Stromal cell of bone marrow (primary cell): ENCODE results near the gene CD40LG.

Experiments
- DNase-seq: peaks from one replicate; pipeline ENCODE4 v3.0.0-alpha.2; 2012; ENCODE audit warnings: low read depth

The CD40LG gene

DNA sequence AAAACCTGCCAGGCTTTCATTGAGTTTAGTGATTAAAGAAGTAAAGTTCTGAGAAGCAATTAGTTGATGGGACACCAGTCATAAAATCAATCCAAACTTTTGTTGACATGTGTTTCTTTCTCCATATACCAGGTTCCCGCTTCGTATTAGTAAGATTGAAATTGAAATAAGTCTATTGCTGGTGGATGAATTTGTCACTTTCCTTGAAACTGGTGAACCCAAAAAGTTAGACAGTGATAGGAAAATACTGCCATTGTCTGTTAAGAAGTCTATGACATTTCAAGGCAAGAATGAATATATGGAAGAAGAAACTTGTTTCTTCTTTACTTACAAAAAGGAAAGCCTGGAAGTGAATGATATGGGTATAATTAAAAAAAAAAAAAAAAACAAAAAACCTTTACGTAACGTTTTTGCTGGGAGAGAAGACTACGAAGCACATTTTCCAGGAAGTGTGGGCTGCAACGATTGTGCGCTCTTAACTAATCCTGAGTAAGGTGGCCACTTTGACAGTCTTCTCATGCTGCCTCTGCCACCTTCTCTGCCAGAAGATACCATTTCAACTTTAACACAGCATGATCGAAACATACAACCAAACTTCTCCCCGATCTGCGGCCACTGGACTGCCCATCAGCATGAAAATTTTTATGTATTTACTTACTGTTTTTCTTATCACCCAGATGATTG, at the start of gene CD40LG:
CD40LG (plus strand) TSS at position 482 of the 684 bp plus-strand sequence; CDS start at position 573, 91 bp downstream.
- DNase-seq, result no peak

DNA sequence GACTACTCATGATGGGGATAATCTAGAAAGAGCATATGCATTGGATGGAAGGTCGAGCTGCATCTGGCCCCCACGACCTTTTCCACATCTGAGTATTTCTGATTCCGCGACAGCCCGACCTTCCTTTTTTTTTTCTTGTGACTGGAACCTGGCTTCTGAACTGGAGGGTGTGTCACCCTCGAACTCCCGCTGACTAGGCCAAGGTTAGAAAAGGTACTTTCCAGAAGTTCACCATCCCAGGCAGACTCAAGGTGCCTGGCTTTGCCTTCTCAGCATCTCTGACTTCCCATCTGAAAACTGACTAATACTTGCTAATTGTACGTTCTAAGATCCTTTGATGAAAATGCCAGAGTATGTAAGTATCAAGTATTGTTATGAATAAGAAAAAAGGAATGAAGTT, 49.3 kb upstream of the CD40LG start:
- no peak for DNase-seq

DNA sequence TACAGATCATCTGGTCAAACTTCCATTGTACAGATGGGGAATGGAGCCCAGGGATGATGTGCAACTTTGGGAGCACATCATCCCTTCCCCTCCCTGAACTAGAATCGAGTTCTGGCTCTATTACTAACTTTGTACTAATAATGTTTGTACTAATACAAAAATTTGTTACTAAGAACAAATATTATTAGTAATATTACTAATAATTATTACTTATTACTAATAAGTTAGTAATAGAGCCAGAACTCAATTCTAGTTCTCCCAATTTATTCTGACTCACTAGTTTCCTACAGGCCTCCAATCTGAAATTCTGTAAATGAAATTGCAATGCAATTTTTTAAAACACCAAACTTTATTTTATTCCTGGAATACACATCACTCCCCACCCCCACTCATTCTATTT, 47.9 kb upstream of the CD40LG start:
- DNase-seq, result no peak

DNA sequence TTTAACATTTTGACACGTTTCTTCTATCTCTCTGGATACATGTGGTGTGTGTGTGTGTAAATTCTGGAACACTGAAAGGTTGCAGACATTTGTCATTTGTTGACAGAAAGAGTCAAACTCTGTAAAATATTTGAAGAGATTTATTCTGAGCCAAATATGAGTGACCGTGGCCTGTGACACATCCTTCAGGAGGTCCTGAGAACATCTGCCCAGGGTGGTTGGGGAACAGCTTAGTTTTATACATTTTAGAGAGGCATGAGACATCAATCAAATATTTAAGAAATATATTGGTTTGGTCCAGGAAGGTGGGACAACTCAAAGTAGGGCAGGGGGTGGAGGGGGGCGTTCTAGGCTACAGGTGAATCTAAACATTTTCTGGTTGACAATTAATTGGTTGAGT, 40.7 kb upstream of the CD40LG start:
- no peak for DNase-seq

DNA sequence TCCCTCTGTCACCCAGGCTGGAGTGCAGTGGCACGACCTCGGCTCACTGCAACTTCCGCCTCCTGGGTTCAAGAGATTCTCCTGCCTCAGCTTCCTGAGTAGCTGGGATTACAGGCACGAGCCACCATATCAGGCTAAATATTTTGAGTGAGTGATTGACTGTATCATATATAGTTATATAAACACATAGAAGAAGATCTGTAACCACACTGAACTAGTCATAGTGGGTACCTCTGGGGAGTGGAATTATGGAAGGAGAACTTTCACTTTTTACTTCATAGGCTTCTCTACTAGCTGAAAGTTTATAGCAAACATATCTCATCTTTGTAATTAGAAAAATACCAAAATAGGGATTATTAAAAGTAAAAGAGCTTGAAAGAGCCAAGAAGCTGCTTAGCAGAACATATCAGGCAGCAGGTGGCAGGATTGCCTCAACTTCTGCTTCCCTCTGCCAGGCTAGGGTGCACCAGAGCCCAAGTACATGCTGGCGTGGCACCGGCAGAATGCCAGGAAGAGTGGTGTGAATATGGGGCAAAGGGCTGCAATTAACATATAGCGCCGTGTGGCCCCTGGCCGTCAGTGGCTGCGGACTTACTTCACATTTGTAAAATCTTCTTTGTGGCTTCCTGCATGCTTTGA, 39.5 kb upstream of the CD40LG start:
- peak; percentile 9 for DNase-seq

DNA sequence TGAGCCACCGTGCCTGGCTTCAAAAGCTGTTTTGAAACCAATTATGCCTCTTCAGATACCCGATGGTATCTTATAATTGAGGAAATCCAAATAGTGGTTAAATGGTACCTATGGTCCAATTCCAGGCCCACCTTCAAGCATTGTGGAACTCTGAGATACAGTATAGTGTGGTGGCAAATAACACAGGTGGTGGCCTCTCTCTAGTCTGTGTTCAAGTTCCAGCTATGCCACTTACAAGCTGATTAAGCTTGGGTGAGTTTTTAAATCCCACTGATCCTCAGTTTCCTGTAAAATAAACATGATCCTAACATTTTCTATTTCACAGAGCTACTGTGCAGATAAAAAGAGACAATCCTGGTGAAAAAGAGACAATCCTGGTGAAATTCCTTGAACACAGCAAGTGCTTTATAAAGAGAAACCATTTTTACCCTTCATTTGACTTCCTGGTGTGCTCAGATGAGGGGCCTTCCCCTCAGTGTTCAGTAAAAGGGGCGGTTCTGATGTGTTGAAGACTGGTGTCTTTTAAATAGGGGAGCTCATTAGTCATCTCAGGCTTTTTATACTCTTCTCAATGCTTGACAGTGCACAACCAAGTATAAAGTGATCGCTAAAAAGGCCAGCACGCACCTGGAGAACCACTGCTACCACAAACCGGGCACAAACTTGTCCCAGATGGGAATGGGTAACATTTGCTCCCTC, 30.8 kb upstream of the CD40LG start:
- DNase-seq, result no peak

DNA sequence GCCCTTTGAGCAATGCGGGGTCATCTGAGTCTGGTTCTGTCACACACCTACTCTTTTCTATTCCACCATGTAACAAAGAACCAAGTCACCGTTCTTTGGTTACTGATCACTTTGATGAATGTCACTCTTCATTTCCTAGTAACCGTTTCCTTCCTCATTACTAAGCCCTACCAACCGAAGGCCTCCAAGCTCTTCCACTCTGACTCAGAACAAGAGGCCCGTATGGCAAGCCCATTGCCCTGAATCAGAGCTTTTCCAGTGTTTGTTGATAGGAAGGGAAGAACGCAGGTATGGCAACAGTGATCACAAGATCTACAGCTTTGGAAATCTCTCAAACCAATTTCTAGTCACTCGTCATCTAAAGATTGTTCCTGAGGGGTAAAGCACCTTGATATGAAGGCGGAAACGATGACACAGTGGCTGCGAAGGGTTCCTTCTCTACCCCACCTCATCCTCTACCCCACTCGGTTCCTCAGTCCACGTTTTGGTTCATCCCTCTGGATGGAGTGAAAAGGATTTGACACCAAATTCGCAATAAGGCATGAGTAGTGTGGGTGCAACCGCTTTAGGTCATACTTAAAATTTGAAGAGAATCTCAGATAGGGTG, 28.0 kb upstream of the CD40LG start:
- DNase-seq, result no peak

DNA sequence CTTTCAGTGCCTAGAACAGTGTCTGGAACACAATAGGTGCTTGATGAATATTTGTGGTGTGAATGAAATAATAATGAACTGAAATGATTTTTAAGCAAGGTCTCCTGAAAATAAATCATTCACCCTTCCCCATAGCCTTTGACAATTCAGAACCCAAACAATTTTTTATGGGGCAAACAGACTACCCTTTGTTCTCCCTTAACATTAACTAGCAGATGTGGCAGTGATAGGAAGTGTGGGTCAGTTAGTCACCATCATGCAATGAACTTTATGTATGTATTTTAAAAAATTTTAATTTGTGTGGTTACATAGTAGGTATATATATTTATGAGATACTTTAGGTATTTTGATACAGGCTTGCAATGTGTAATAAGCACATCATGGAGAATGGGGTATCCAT, 27.2 kb upstream of the CD40LG start:
- DNase-seq, result no peak

DNA sequence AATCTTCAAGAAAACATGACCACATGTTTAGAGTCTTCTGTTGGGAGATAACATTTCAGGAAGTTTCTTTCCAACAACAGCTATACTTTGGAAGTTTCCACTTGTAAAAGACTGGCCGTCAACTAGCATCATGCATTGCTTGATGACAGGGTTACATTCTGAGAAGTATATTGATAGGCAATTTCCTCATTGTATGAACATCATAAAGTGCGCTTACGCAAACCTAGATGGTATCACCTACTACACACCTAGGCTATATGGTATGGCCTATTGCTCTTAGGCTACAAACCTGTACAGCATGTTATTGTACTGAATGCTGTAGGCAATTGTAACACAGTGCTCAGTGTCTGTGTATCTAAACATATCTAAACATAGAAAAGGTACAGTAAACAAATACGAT, 25.4 kb upstream of the CD40LG start:
- DNase-seq, result no peak

DNA sequence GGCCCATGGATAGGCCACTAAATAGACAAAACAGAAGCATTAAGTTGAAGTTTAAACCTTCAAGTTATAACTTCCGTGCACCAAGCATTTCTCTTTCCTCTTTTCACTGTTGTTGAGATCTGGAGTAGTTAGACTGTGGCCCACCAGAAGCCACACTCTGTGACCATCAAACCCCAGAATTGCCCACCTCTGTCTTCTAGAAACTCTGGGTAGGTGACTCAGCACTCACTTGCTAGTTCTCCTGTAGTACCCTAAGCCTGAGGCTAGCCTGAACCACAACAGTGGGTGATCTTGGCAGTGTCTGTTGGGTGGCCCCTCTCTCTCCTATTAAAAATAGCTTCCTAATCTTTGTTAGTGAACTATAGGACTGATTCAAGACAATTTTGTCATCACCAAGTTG, 24.6 kb upstream of the CD40LG start:
- no peak for DNase-seq

DNA sequence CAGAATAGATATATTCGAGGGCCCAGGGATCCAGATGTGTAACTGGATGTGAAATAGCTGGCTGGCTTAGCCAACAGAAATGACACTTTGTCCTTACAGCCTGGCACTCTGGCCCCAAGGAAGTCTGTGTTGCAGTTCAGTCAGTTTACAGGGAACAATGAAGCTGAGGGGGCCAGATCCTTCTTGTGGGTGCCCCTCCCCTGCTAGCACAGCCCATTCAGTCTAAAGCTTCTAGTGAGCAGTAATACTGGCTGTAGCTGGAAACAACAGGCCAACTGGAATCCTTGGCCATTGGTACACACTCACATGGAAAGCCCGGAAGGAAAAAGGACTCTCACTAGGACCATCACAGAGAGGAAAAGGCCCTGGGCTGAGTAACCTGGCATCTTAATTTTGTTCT, 22.7 kb upstream of the CD40LG start:
- no peak for DNase-seq

DNA sequence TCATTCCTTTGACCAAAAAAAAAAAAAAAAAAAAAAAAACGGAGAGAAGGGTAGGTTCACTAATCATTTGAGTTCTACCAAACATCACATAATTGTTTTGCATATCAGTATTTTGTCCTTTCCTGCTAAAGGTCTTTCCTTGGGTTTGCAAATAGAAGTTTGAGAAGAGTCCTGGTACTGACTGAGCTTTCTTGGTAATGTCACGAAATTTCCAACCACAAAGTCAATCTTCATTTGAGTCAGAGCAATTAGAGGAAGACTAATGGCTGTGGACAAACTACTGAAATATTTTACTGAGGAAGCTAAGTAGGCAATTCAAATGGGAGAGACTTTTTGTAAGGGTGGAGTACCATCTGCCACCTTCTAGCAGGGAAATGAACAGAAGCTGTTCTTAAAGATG, 21.7 kb upstream of the CD40LG start:
- no peak for DNase-seq

DNA sequence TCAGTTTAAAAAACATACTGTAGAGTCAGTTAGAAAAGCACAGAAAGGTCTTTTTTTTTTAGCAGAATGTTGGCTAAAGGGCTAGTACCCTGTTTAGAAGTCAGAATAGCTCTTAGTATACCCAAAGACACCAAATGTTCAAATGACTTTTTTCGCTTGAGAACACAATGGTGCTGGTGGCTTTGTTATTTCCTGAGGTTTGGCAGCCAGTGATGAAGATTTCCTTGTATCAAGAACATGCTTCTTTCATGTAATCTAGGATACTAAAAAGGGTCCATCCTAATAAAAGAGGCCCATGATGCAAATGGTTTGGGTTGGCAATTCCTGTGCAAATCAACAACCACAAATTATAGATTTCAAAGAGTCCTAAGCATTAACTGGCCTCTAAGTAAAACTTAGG, 21.1 kb upstream of the CD40LG start:
- DNase-seq, result no peak

DNA sequence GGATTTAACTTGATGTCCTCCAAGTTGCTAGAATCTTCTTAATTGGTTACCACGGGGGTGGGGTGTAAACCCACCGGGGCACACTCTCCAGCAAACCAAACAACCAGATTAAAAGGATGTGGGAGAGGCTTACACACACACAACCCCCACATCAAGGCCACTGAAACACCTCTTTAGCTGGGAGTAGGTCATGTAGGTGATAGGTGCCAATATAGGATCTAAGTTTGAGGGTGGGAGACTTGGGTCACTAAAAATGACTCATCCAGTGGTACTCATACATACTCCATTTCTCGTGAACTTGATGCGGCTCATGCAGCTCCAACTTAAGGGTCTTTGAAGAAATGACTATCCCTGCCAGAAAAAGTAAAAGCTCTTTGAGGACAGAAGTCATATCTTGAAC, 20.5 kb upstream of the CD40LG start:
- DNase-seq, result no peak

DNA sequence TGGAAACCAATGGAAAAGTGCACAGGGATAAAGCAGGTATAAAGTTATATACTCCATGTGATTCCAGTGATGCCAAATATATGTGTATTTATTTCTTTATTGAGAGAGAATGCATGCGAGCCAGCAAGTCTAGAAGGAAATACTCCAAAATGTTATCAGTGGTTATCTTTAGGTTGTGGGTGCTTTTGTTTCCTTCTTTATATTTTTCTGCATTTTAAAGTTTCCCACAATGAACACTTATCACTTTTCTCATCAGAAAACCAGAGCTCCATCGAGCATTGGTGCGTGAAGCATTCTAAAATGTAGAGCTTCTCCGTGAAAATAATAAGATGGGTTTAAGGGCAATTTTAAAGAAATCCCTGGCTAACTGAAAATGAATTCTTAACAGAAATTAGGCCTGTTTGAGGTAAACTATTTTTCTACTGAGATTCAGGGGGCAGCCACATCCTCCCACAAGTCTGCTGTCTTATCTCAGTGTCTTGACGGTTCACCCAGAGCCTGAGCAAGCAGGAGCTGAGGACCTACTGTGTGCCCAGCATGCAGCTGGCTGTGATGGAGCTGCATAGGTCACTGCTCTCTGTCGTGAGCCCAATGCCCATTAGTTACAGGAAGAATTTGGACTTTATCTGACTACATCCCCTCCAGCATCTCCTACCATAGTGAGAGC, 18.7 kb upstream of the CD40LG start:
- no peak for DNase-seq

DNA sequence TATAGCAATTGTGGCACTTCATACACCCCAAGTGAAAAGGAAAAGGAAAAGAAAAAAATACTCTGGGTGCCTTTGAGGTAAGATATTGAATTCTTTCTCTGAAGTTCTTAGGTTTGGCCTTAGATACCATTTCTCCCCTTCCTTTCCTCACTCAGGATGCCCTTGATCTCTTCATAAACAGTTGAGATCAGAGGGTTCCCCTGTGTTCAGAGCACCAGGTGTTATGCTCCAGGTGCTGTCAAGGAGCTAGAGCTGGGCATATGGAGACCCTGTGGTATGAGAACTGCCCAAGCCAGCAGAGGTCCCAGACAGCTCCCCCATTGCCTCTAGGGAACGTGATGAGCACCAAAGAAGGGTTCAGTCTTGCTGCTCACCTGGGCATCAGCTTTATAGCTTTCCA, 17.1 kb upstream of the CD40LG start:
- DNase-seq, result no peak

DNA sequence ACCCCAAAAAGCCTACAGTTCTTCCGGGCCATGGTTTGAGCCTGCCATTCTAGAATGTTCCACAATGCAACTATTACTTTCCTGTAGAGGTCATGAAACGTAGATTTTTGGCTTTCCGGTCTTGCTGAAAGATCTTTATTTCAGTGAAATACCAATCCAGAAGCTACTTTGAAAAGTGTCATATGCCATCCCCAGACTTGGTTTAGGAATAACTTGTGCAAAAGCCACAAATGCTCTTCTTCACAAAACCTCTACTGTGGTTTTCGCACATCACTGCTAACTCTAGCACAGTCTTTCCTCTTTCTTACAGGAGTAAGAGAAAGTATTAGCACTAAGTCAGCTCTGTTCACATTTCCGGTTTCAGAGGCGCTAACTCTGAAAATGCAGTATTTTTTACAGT, 12.7 kb upstream of the CD40LG start:
- DNase-seq, result no peak

DNA sequence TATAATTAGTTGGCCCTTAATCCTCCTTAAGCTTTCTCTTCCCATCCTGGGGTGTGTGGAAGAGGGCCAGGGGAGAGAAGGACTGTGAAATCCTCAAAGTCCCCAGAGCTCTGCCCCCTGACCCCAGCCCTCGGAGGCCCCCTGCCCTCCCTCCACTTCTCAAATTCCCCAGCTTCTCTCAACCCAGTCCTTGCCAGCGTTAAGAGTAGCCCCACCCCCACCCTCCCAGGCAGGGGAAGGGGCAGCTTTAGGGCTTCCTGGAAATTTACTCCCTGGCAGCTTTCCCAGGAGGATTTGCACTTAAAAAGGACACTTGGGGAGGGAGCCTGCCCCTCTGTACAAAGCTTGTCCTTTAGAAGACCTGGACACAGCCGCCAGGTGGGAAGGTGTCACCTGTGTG, 11.8 kb upstream of the CD40LG start:
- DNase-seq, result no peak

DNA sequence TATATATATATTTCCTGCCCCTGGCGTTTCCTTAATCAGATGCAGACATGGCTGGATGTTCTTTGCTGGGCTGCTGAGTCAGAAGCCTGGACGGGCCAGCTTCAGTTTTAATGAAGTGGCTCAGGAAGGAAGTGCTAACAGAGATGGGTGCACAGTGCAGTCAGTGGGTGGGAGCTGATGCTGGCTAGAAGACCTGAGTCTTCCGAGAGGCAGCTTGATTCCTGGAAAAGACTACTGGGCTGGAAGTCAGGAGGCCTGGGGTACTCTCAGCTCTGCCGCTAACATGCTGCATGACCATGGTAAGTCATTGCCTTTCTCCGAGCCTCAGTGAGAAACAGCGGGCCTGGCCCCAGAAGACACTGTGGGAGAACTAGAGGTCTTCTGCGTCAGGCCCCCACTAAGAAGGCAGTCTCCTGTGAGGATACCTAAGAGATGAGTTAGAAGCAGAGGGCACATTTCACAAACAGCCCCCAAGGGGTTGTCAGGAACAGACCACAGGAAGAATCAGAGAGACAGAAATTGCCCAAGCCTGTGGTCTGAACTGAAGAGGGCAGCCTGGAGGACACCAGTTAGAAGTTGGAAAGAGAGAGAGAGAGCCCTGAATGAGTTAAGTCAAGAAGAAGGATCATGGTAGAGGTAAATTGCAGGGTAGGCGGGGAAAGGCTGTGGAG, 8.3 kb upstream of the CD40LG start:
- peak; percentile 2 for DNase-seq

DNA sequence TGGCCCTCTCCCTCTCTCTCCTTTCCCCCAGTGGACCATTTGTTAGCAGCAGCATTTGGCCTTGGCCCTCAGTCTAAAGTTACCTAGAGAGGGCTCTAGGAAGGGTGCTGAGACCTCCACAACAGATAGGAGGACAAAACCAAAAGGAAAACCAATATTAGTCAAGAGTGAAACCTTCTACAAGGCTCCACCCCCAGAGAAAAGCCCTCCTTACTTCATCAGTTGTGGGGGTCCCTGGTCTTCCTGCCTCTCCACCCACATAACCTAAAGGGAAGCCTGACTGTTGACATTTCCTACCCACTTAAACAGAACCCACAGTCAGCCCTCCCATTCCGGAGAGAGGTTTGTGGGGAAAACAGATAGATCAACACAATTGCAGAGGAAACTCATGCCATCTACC, 4.7 kb upstream of the CD40LG start:
- no peak for DNase-seq

DNA sequence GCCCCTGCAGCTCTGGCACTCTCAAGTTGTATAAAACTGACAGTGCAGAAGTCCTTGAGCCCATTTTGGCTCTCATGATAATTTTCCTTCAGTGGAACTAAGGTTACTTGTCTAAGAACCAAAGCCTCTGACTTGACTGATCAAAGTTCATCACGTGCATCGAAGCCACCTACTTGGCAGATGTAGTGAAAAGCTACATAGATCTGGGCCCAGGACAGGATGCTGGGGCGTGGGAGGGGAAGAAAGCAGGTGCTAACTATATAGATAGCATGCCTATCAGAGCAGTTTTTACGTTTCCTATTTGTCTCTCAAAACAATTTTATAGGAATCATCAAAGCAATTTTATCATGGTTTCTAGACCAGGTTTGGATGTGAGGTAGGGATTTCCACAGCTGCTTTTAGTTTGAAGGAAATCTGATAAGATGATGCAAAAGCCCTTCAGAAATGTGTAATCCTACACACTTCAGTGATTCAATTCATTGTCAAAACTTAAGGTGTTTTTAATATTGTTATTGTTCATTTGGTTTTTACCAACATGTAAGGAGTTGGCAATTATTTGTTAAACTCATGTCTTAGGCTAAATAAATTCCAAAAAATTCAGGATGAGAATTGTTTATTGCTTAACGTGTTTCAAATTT, 1.2 kb upstream of the CD40LG start:
- no peak for DNase-seq

DNA sequence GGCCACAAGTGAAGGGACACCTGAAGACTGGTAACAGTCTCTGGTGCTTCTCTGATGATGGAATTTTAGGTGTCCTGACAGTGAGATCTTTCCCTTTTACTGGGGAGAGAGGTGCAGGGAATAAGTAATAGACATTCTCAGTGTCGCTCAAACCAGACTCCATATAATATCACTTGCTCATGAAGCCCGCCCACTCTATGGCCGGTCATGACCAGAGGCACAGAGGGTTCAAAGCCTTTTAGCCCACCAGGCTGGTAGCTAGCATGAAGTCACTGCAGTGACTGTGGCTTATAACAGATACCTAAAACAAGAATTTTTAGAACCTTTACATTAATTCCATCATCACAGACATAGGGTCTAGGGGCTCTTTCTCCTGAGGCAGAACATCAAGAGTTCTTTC, 2.9 kb downstream of the CD40LG start:
- no peak for DNase-seq
